Raji (cell line): ENCODE measurements around the gene TMEM205.

Source experiments
- POLR2A ChIP-seq: IDR thresholded peaks from 2 replicates; pipeline ENCODE4 v1.6.1; 2011; ENCODE audit warnings: low read depth, low read length, control low read depth; ENCODE audit not compliant: insufficient read depth

The TMEM205 gene

DNA sequence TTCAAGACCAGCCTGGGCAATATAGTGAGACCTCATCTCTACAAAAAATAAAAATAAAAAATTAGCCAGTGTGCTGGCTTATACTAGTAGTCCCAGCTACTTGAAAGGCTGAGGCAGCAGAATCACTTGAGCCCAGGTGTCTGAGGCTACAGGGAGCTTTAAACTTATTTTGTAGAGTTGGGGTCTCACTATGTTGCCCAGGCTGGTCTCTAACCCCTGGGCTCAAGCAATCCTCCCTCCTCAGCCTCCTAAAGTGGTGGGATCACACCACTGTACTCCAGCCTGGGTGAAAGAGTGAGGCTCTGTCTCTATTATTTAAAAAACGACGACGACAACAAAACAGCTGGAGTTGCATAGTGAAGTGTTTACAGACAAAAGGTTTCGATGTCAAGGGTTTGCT is 14.6 kb downstream of the TMEM205 start:
- TF ChIP-seq POLR2A = no peak

DNA sequence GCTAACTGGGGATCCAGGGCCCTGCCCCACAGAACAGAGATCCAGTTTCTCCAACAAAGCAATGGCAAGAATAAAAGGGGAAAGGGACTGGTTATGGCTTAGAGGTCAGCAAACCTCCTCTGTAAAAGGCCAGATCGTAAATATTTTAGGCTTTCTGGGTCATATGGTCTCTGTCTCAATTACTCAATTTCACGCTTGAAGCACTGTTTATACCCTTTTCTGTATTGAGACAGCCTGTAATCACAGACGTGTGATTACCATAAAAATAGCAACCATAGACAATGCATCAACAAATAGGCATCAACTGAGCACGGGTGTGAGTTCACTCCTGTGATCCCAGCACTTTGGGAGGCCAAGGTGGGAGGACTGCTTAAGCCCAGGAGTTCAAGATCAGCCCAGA is 15.9 kb downstream of the TMEM205 start:
- TF ChIP-seq POLR2A = no peak

DNA sequence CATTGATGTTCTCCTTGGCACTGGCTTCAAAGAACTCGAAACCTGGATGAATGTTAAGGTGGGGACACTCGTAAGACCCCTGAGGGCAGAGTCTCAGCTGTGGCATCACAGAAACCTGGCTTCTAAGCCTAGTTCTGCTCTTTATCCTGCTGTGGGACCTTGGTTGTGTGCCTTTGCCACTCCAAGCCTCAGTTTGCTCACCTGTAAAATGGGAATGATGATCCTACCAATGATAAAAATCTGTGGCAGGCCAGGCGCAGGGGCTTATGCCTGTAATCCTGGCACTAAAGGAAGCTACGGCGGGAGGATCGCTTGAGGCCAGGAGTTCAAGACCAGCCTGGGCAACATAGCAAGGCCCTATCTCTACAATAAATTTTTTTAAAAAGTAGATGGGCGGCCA is 20.5 kb downstream of the TMEM205 start:
- TF ChIP-seq POLR2A = no peak

DNA sequence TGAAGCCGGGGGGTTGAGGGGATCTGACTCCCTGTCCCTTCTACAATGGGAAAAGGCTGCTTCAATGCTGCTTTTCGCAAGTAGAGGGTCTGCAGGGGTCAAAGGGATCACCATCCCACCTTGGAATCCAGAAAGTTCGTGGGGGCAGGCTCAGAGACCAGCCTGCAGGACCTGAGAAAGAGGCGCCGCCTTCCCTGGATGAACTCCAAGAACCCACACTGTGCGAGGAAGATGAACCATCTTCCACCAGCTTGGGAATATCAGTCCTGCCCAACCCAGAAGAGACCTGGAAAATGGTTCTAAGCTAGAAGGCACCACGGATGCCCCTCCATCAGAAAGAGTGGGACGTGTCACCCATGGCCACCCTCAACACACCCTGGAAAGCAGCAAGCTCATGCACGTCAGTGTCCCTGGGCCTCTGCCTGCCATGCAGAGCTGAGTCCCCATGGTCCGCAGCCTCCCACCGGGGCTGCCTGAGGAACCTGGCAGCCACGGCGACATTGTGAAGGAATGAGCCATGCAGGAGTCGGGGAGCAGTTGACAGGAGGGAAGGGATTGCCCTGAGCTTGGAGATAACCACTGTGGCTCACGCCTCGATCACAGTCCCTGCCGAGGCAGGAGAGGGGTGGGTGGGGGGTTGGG is 21.2 kb downstream of the TMEM205 start:
- TF ChIP-seq POLR2A = no peak

GRCh38 chr19:11324079-11324661 is 21.9 kb downstream of the TMEM205 start:
- TF ChIP-seq POLR2A = no peak

GRCh38 chr19:11323601-11324078 is 22.4 kb downstream of the TMEM205 start:
- TF ChIP-seq POLR2A = no peak

- TF ChIP-seq POLR2A = no peak
These were observed 23.6 kb downstream of the TMEM205 start for GRCh38 chr19:11322269-11323024.

DNA sequence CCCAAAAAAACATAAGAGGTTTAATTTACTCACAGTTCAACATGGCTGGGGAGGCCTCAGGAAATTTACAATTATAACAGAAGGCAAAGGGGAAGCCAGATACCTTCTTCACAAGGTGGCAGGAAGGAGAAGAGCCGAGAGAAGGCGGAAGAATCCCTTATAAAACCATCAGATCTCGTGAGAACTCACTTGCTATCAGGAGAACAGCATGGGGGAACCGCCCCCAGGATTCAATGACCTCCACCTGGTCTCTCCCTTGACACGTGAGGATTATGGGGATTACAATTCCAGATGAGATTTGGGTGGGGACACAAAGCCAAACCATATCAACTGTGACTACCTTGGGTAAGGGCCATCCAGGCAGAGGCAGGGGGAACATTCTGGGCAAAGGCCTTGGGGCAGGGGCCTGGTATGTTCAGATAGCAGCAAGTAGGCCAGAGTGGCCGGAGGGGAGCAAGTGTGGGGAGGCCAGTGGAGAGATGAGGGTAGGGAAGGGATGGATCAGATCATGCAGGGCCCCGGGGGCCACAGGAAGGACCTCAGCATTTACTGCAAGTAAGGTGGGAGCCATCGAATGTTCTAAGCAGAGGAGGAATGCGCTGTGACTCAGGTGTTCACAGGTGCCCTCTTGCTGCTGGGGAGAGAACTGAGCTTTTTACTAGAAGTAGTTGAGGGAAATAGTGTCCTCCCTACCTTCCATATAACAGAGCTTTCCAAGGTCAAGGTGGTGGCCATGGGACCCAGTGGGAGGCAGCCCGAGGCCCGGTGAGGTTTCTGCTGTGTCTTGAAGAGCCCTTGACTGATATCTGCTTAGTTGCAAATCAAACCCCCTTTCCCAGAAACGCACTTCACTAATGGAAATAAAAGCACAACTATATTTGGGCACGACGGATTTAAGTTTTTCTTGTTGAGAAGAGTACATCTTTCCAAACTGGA is 24.6 kb downstream of the TMEM205 start:
- TF ChIP-seq POLR2A = no peak

- no peak for TF ChIP-seq POLR2A
These were observed 39.7 kb downstream of the TMEM205 start for GRCh38 chr19:11306337-11306736.

DNA sequence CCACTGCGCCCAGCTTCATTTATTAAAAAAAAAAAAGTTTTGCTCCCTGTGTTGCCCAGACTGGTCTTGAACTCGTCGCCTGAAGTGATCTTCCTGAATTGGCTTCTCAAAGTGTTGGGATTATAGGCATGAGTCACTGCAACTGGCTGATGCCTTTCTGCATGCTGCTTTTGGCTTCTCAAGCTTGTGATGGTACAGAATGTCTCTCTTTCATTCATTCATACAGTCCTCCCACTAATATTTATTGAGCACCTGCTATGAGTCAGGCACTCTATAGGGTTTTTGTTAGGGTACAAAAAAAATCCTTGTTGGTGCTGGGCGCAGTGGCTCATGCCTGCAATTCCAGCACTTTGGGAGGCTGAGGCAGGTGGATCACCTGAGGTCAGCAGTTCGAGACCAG is 41.1 kb downstream of the TMEM205 start:
- no peak for TF ChIP-seq POLR2A

GRCh38 chr19:11300811-11301120 is 45.3 kb downstream of the TMEM205 start:
- no peak for TF ChIP-seq POLR2A

GRCh38 chr19:11299946-11300810 is 45.9 kb downstream of the TMEM205 start:
- no peak for TF ChIP-seq POLR2A

DNA sequence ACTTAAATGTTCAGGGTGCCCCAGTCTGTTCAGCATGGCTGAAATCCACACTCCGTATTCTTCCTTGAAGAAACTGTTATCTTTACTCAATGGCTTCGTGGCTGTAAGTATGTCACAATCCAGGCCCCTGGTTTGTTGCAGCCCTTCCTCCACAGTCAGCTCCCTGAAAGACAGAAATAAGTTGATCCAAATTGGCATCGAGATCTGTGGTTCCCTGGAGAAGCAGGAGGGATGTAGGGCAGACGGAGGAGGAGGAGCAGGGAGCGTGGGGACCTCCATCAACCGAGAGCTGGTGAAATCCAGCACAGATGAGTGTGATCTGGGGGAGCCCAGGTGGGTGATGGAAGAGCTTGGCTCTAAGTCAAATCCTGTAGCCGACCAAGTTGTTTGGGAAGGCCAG is 49.8 kb downstream of the TMEM205 start:
- no peak for TF ChIP-seq POLR2A

DNA sequence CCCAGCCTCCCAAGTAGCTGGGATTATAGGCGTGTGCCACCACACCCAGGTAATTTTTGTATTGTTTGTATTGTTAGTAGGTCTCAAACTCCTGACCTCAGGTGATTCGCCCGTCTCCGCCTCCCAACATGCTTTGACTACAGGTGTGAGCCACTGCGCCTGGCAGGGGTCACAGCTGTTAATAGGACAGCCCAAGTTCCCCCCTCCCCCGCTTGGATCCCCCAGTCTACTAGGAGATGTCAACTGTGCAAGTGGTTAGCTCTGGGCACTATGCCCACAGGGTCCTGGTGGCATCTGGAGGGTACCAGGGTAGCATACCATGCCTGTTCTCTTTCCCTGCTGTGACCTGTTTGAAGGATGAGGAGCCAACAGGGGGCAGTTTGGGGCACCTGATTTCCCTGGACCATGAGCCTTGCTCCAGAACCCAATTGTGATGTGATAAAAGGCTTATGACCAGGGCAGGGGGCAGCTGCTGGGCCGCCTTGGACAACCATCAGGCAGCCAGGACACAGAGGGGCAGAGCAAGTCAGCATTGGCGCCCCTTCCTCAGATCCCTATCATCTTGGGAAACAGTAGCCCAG is 50.3 kb downstream of the TMEM205 start, which contains the start of gene TSPAN16:
Gene TSPAN16, plus strand, starts transcription at position 496 of the 581 bp plus-strand sequence. CDS start 138 bp downstream, outside the sequence.
- no peak for TF ChIP-seq POLR2A
